GM21825 (cell line): ENCODE results near the gene DDR2.
"Not testable (repeated sequence)": the region's sequence is repeated elsewhere in the genome, so short reads cannot be mapped to it uniquely, and the experiment has no call there.

Source experiments
- ATAC-seq: cut with Tn5 transposase; IDR thresholded peaks from one replicate; pipeline ENCODE4 v1.9.1; 2021; ENCODE audit warnings: mild to moderate bottlenecking, moderate library complexity; ENCODE audit not compliant: unreplicated experiment

DDR2 gene

GRCh38 chr1:162717548-162718184 is 85.4 kb downstream of the DDR2 start:
- ATAC-seq, result no peak

GRCh38 chr1:162719678-162720077 is 87.4 kb downstream of the DDR2 start:
- no peak for ATAC-seq

GRCh38 chr1:162720996-162721395 is 88.7 kb downstream of the DDR2 start:
- ATAC-seq, result no peak

DNA sequence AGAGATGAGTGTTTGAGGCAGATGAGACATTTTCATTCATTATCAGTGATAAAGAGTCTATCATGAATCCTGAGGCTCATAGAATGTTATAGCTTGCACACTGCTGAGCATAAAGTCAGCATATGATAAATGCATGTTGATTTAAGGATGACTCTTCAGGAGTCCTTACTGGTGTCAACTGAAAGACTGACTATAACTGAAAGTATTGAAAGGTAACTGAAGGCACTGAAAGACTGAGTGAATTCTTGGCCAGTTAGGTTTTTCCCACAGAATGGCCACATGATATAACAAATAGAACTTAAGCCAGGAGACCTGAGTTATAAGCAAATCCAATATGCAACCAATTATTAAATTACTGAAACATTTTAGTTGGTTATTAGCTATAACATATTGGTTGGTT is 89.2 kb downstream of the DDR2 start:
- no peak for ATAC-seq

- no peak for ATAC-seq
These were observed 89.8 kb downstream of the DDR2 start for GRCh38 chr1:162722036-162722435.

DNA sequence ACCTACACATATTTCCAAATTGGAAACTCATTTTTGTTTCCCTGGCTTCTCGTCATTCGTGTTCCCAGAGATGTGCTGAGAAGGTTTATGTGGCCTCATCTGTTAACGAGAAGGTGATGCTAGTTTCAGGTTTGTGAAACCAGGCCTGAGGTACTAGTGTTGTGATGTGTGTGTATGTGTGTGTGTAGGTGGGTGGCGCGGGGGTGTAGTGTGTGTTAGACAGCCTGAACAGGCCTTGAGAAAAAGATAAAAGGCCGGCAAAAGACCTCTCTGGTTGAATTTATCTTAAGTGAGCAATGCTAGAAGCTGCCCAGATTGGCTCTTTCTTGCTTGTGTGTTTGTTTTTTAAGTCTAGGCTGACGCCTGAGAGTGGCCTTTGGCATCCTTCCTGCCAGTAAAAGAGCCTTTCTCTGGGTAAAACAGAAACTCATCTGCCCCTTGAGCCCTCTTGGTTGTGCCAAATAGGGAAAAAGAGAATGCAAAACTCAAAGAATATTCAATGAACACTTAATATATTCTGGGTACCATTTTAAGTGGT is 92.4 kb downstream of the DDR2 start:
- ATAC-seq, result no peak

DNA sequence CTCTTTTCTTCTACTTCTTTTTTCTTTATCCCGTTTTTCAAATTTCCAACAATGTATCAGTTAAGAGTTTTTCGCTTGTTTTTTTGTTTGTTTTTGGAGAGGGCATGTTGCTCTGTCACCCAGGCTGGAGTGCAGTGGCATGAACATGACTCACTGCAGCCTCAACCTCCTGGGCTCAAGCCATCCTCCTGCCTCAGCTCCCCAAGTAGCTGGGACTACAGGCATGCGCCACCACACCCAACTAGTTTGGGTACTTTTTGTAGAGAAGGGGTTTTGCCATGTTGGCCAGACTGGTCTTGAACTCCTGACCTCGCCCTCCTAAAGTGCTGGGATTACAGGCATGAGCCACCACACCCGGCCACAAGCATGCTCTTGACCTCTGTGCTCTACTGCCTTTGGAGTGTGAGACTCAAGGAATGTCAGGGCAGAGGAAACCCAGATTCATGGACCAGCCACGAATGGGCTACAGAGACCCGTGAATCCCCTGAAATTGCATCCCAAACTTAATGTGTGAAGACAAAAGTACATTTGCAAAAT is 93.1 kb downstream of the DDR2 start:
- no peak for ATAC-seq

DNA sequence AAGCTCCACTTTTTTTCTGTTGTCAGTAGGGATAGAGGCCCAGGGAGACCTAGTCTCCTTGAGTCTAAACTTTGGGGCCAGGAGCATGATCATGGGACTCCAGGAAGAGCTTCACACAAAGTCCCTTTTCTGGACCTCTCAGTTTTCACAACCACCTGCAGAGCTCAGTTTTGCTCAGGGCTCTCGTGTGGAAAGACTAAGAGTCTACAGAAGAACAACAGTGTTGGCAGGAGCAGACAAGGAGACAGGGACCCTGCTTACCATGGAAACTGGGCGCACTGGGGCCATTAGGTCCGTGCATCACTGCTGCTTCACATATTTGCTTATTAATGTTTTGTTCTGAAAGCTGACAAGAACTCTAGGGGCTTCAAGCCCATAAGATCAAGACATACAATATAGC is 94.3 kb downstream of the DDR2 start:
- ATAC-seq, result no peak

- ATAC-seq, result not testable (repeated sequence)
These were observed 95.2 kb downstream of the DDR2 start for GRCh38 chr1:162727493-162727892.

- no peak for ATAC-seq
These were observed 96.3 kb downstream of the DDR2 start for GRCh38 chr1:162728573-162728972.

DNA sequence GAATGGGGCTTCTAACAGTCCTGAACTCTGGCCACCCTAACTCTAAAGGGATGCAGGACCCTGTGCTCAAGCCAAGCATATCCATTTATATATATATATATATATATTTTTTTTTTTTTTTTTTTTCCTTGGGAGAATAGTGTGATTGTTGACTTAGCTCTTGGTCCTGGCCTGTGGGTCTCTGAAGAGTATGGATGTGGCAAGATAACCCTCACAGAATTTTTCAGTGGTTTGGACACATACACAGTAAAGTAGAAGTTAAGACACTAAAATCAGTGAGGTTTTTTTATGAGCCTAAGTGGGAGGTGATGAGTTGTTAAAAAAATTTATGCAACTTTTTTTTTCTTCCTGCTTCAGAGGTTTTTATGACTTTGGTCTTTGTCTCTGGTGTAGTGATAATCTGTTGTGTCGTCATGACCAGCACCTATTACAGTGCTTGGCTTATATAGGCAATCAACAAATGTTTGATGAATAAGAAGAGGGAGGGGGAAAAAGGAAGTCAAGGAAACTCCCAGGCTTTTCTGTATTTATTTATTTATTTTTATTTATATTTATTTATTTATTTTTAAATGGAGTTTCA is 97.0 kb downstream of the DDR2 start:
- not testable (repeated sequence) for ATAC-seq

GRCh38 chr1:162732094-162732493 is 99.8 kb downstream of the DDR2 start:
- ATAC-seq, result no peak

DNA sequence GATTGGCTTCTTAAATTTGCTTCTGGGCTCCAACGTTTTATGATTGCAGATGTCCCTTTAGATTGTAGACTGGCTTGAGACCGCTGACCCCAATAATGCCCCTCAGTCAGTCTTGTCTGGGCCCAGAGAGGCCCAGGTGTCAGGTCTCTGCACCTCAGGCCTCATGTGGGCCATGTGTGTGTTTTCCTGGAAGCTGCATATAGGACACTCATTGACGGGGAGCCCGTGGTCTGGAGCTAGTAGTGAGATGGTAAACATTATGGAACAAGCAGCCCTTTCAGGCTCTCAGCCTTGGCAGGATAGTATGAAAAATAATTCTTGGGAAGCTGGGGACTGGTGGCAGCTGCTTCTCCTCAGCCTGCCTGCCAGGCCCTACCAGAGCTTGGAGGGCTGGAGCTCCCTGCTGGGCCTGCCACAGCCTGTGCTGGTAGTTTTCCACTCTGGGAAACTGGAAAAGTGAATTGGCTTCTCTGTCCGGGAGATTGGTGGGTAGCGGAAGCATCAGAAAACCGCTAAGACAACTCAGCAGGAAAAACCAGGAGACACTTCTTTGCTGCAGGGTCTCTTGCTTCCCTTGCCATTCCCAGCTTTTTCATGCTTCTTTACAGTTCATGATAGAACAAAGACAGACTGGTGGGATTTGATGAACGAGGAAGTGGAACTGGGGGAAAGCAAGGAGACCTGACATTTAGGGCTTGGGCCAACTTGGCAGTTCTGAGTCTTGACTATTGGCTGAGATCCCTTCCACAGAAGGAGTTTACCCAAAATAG is 100.5 kb downstream of the DDR2 start:
- no peak for ATAC-seq

- ATAC-seq, result no peak
These were observed 101.0 kb downstream of the DDR2 start for GRCh38 chr1:162733336-162733590.

DNA sequence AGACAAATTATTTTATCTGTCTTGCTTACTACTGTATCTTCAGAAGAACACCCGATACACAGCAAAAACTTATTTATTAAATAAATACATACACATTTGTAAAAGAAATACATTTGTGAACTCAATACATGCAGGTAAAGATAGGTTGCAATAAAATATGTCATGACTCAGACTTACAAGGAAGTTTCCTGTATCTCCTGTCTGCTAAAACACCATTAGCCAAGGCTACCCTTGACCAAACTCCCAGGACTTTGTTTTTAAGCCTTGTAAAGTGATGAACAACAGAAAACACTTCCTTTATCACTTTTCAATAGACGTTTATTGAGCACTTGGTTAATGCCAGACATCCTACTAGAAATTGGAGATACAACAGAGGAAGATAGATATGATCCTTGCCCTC is 101.8 kb downstream of the DDR2 start:
- ATAC-seq, result no peak

DNA sequence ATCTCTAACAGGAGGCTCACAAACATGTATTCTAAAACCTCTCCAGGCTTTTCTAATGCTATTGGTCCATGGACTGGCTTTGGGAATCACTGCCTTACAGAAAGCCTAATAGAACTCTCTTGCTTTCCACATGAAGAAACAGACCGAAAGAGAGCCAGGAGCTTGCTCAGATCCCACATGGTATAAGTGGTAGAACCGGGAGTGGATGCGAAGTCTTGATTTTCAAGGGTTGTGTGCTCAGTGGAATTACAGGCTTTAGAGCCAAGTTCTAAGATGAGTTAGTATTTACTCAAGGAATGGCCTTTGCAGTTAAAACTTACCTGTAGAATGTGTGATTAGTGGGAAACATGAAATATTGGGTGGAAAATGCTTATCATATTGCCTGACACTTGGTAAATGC is 103.9 kb downstream of the DDR2 start:
- no peak for ATAC-seq

DNA sequence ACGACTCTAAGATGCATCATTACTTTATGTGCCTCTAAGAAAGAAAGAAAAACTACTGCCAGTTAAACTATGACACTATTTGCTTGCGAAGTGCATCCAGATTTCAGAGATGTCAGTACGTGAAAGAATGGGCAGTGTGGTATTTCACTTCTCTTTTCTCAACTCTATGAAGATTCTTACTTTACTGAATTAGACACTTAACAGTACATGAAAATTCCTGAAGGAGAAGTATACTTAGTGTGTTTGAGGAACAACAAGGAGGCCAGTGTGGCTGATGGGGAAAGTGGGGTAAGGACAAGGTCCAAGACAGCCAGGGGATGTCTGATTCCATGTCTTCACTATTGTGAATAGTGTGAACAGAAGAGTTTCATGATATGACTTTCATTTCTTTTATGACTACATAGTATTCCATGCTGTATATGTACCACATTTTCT is 104.4 kb downstream of the DDR2 start:
- ATAC-seq, result no peak

- no peak for ATAC-seq
These were observed 108.5 kb downstream of the DDR2 start for GRCh38 chr1:162740755-162741154.

GRCh38 chr1:162741574-162741973 is 109.3 kb downstream of the DDR2 start:
- no peak for ATAC-seq

DNA sequence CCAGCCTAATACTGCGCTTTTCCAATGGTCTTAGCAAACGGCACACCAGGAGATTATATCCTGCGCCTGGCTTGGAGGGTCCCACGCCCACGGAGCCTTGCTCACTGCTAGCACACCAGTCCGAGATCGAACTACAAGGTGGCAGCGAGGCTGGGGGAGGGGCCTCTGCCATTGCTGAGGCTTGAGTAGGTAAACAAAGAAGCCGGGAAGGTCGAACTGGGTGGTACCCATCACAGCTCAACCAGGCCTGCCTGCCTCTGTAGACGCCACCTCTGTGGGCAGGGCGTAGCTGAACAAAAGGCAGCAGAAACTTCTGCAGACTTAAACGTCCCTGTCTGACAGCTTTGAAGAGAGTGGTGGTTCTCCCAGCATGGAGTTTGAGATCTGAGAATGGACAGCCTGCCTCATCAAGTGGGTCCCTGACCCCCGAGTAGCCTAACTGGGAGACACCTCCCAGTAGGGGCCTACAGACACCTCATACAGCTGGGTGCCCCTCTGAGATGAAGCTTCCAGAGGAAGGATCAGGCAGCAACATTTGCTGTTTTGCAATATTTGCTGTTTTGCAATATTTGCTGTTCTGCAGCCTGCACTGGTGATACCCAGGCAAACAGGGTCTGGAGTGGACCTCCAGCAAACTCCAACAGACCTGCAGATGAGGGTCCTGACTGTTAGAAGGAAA is 114.1 kb downstream of the DDR2 start:
- ATAC-seq, result not testable (repeated sequence)

DNA sequence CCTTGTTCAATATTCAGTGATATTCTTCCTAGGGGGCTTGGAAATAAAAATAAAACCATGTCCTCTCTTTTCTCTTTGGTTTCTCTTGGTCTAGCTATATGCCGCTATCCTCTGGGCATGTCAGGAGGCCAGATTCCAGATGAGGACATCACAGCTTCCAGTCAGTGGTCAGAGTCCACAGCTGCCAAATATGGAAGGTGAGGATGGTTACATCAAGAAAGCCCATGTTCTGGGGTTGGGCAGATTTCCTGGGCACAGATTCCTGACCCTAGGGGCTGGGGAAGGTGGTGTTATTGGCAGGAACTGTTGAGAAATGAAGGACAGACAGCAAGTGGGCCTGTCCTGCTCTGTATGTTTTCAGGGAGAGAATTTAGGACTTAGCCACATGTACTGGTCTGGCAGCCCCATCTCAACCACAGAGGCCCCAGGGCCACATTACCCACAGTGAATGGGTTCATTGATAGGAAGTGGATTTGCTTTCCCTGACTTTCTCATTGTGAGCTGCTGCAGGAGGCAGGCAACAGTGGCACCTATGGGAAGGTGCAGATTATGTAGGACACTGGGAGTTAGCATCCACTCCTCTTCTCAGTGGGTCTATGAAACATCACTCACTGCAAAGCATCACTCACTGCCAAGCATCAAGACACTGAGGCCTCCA is 120.9 kb downstream of the DDR2 start:
- ATAC-seq, result no peak
